HG03025 (cell line): ENCODE results near the gene MMP24OS.
"Not testable (repeated sequence)": the region's sequence is repeated elsewhere in the genome, so short reads cannot be mapped to it uniquely, and the experiment has no call there.

Source experiments
- ATAC-seq: cut with Tn5 transposase; IDR thresholded peaks from one replicate; pipeline ENCODE4 v1.9.1; 2021; ENCODE audit warnings: mild to moderate bottlenecking, moderate library complexity; ENCODE audit not compliant: unreplicated experiment, low FRiP score

The MMP24OS gene

GRCh38 chr20:35277531-35278395 lies at the start of gene MMP24OS:
TSS of gene MMP24OS (minus strand) at chr20:35278122. CDS start at chr20:35277929, 193 bp downstream.
- peak; percentile 61 for ATAC-seq

GRCh38 chr20:35327074-35327976 lies 49.4 kb upstream of the MMP24OS start:
- ATAC-seq = no peak

- no peak for ATAC-seq
Measured at GRCh38 chr20:35326740-35327073, 48.8 kb upstream of the MMP24OS start.

- no peak for ATAC-seq
Measured at GRCh38 chr20:35326021-35326739, 48.3 kb upstream of the MMP24OS start.

GRCh38 chr20:35325401-35325800 lies 47.5 kb upstream of the MMP24OS start:
- no peak for ATAC-seq

- no peak for ATAC-seq
Measured at GRCh38 chr20:35320396-35321126, 42.6 kb upstream of the MMP24OS start.

- no peak for ATAC-seq
Measured at GRCh38 chr20:35319871-35320197, 41.9 kb upstream of the MMP24OS start.

- no peak for ATAC-seq
Measured at GRCh38 chr20:35319192-35319870, 41.4 kb upstream of the MMP24OS start.

- ATAC-seq = no peak
Measured at GRCh38 chr20:35318502-35319157, 40.7 kb upstream of the MMP24OS start.

GRCh38 chr20:35317416-35318210 lies 39.7 kb upstream of the MMP24OS start:
- no peak for ATAC-seq

GRCh38 chr20:35316086-35316485 lies 38.2 kb upstream of the MMP24OS start:
- ATAC-seq = no peak

- not testable (repeated sequence) for ATAC-seq
Measured at GRCh38 chr20:35315632-35316020, 37.7 kb upstream of the MMP24OS start.

- ATAC-seq = no peak
Measured at GRCh38 chr20:35314816-35315631, 37.1 kb upstream of the MMP24OS start.

GRCh38 chr20:35312318-35312717 lies 34.4 kb upstream of the MMP24OS start:
- no peak for ATAC-seq

- no peak for ATAC-seq
Measured at GRCh38 chr20:35311822-35312221, 33.9 kb upstream of the MMP24OS start.

GRCh38 chr20:35311409-35311808 lies 33.5 kb upstream of the MMP24OS start:
- no peak for ATAC-seq
